OCI-M2 (cell line): ENCODE data around the gene BPIFB3.
"Not testable (repeated sequence)": the region's sequence is repeated elsewhere in the genome, so short reads cannot be mapped to it uniquely, and the experiment has no call there.

ENCODE experiments used
- DNase-seq: peaks from one replicate; lab custom pipeline; 2025; ENCODE audit not compliant: unreplicated experiment; lab: John Stamatoyannopoulos, UW

Gene BPIFB3

GRCh38 chr20:33082546-33082945 lies 28.8 kb downstream of the BPIFB3 start:
- no peak for DNase-seq

GRCh38 chr20:33083544-33084340 lies 30.0 kb downstream of the BPIFB3 start:
- no peak for DNase-seq

GRCh38 chr20:33084722-33085121 lies 31.0 kb downstream of the BPIFB3 start:
- no peak for DNase-seq

GRCh38 chr20:33086052-33086722 lies 32.5 kb downstream of the BPIFB3 start:
- DNase-seq: no peak

- DNase-seq: no peak
Observed at GRCh38 chr20:33091147-33091546, 37.4 kb downstream of the BPIFB3 start.

- no peak for DNase-seq
Observed at GRCh38 chr20:33091693-33092092, 38.0 kb downstream of the BPIFB3 start.

GRCh38 chr20:33092361-33092760 lies 38.7 kb downstream of the BPIFB3 start:
- DNase-seq: no peak

GRCh38 chr20:33093074-33093473 lies 39.4 kb downstream of the BPIFB3 start:
- no peak for DNase-seq

- no peak for DNase-seq
Observed at GRCh38 chr20:33093582-33093981, 39.9 kb downstream of the BPIFB3 start.

GRCh38 chr20:33095249-33095648 lies 41.5 kb downstream of the BPIFB3 start:
- no peak for DNase-seq

- peak; percentile 51 for DNase-seq
Observed at GRCh38 chr20:33095902-33096584, 42.3 kb downstream of the BPIFB3 start.

GRCh38 chr20:33097001-33097400 lies 43.3 kb downstream of the BPIFB3 start:
- no peak for DNase-seq

- no peak for DNase-seq
Observed at GRCh38 chr20:33099843-33100538, 46.3 kb downstream of the BPIFB3 start.

- no peak for DNase-seq
Observed at GRCh38 chr20:33103556-33103955, 49.9 kb downstream of the BPIFB3 start.

GRCh38 chr20:33104336-33104735 lies 50.6 kb downstream of the BPIFB3 start:
- DNase-seq: no peak

- no peak for DNase-seq
Observed at GRCh38 chr20:33105316-33105924, 51.7 kb downstream of the BPIFB3 start.

GRCh38 chr20:33106058-33106620 lies 52.4 kb downstream of the BPIFB3 start:
- DNase-seq: not testable (repeated sequence)

GRCh38 chr20:33108661-33109060 lies 55.0 kb downstream of the BPIFB3 start:
- DNase-seq: no peak

GRCh38 chr20:33110147-33110825 lies 56.6 kb downstream of the BPIFB3 start:
- no peak for DNase-seq

GRCh38 chr20:33111306-33111705 lies 57.6 kb downstream of the BPIFB3 start:
- DNase-seq: no peak
